ENCODE results near the gene MAPRE2. TPM values are rescaled to one million over a fixed set of nuclear protein-coding genes. Genes with fewer than 3 reads are reported as not detected.

The MAPRE2 gene
- total RNA-seq, 1 experiment from 2014 or later: 32.0 TPM

DNA sequence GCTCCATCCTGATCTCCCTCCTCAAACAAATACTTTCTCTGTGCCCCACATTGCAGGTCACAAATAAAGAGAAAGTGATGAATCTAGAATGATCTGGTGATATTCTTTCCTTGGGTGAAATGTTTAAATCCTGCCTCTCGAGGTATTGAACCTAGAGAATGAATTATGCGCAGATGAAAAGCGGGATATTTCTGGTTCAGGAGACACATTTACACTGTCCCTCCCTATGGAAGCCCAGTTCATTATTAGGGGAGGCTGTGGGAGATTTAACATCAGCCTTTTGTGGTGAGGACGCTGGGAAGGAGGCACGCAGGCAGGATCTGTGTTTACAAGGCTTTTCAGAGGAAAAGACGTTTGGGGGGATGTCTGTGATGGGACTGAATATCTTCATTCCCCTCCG, 20.6 kb downstream of the MAPRE2 start:
- no peak for DNase-seq (ENCODE audit: low read depth)

- no peak for DNase-seq (ENCODE audit: low read depth)
These were observed 21.2 kb downstream of the MAPRE2 start for GRCh38 chr18:35062408-35062807.

DNA sequence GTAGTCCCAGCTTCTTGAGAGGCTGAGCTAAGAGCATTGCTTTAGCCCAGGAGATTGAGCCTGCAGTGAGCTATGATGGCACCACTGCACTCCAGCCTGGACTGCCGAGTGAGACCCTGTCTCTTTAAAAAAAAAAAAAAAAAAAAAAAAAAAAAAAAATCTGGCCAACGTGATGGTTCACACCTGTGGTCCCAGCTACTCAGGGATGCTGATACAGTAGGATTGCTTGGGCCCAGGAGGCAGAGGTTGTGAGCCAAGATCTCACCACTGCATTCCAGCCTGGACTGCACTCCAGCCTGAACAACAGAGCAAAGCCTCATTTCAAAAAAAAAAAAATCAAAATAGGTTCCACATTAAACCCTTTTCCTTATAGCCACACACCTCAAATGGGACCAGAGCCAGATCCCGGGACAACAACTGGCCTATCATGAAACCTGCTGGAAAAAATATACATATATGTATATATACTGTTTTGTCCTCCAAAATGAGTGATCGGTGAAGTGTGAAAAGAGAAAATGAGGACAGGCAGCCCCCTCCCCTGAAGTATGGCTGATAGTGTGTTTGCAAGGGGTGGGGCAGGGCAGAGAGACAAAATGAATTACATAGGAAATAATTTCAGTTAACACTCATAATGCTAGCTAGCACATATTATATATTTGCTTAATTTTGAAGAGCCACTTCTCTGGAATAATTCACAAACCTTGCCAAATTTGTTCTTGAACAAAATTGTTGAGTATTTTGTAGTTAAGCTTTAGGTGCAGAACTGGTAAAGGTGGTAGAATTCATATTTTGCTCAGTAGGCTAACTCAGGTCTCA, 22.9 kb downstream of the MAPRE2 start:
- no peak for DNase-seq (ENCODE audit: low read depth)

DNA sequence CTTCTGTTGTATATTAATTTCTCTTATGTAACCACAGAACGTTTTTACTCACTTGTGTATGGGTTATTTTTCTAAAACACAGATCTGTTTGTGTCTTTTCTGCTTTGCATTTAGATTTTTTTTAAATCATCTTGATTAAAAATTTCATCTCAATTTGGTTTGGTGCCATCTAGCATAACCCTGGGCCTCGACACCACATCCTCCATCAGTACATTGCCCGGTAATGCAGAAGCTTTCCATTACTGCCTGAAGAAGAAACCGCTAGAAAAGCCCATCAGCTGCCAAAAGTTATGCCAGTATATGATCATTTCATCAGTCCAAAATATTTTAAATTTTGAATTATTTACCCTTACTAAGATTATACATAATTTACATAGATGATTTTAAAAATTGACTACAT, 26.2 kb downstream of the MAPRE2 start:
- DNase-seq (ENCODE audit: low read depth): no peak

DNA sequence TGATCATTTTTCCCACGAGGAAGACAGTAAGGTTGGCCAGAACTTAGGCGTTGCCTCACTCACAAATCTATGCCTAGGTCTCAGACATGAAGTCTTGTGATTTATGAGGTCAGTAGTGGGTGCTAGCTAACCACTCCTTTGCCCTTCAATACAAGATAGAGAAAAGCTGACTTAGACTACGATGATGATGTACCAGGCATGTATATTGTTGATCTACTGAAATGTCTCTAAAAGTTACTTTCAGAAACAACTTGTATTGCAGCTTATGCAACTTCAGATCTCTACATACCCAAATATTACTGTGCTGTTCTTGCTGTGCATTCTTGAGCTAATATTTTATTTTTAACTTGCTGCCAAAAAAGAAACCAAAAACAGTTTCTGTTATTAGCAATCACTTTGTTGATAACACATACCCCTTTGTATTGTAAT, 30.6 kb downstream of the MAPRE2 start:
- DNase-seq (ENCODE audit: low read depth): no peak

- DNase-seq (ENCODE audit: low read depth): no peak
These were observed 31.4 kb downstream of the MAPRE2 start for GRCh38 chr18:35072616-35073015.

GRCh38 chr18:35073186-35074105, 32.2 kb downstream of the MAPRE2 start:
- no peak for DNase-seq (ENCODE audit: low read depth)

GRCh38 chr18:35074581-35074980, 33.4 kb downstream of the MAPRE2 start:
- DNase-seq (ENCODE audit: low read depth): no peak

DNA sequence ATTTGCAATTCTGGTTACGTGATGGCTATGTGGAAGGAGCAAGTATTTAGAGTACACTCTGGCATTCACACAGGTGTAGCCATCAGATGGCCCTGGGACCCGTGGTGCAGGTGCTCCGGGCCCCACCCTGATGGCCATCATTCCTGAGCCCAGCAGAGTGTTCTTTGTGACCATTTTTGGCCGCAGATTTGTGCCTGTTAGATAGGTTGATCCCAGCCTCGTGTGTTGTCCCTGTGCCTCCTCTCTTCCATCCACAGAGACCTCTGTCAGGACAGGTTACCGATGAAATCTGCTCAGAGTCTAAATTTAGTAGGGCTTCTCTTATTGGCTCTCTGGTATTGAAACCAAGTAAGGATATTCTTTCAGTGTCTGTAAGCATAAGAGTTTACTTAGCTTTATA, 33.9 kb downstream of the MAPRE2 start:
- no peak for DNase-seq (ENCODE audit: low read depth)

DNA sequence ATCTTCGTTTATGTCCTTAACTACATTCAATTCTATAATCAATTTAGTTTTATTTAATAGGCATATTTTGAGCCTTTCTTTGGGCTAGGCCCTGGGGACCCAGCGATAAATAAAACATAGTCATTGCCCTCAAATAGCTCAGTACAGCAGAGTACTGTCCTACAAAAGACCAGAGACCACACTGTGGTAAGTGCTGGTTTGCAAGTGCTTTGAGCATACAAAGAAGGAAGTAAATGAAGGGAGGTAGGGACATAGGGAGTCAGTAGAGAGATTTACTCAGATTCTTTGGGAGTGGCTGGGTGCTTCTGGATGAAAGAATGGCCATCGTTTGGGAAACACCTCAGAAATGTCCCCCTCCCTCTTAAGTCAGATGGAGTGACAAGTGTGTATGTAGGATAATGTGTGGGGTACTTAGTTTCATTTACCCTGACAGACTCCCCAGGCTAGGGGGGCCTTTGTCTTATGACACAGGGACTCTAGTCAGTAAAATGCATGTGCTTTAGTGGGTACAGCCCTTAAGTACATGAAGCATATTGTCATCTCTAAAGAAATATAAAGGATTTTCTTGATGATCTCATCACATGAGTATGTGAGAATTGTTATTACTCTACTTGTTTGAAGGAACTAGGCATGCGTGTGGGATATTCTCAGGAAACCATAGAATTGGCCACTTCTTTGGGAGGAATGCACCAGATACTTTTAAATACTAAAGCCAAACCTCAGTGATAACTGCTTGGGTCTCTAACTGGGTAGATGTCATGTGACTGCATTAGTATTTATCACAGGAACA, 35.1 kb downstream of the MAPRE2 start:
- DNase-seq (ENCODE audit: low read depth): peak; percentile 66

DNA sequence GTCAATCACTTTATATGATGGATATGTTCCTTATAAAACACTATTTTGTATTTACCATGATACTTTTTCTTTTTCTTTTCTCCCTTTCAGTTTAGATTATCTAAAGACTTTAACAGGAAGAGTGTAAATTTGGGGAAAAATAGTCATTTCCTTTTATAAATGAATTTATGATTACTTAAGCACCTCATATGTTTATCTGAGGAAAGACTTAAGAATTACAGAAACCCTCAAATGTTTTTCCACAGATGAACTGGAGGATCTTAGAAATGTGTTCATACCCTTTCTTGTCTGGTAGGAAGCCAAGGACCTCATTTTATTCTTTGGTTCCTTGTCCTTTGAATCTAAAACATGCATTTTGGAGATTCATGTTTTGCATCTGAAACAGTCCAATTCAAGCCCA, 36.7 kb downstream of the MAPRE2 start:
- DNase-seq (ENCODE audit: low read depth): no peak

DNA sequence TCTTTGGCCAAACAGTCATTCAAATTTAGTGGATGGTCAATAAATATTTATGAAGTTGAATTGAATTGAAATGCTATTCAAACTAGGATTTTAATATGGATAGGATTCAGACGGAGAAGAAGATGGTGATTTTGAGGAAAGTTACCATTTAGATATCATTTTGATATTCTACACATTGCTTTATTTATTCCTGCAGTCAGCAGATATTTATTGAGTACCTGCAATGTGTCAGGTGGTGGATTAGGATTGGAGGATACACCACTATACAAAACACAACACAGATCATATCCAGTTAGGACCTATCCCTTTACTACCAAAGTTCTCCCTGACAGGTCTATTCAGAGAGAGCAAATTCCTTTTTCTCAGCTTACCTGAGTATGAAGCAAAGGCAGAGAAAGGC, 38.8 kb downstream of the MAPRE2 start:
- no peak for DNase-seq (ENCODE audit: low read depth)

GRCh38 chr18:35083174-35083712, 42.0 kb downstream of the MAPRE2 start:
- no peak for DNase-seq (ENCODE audit: low read depth)

DNA sequence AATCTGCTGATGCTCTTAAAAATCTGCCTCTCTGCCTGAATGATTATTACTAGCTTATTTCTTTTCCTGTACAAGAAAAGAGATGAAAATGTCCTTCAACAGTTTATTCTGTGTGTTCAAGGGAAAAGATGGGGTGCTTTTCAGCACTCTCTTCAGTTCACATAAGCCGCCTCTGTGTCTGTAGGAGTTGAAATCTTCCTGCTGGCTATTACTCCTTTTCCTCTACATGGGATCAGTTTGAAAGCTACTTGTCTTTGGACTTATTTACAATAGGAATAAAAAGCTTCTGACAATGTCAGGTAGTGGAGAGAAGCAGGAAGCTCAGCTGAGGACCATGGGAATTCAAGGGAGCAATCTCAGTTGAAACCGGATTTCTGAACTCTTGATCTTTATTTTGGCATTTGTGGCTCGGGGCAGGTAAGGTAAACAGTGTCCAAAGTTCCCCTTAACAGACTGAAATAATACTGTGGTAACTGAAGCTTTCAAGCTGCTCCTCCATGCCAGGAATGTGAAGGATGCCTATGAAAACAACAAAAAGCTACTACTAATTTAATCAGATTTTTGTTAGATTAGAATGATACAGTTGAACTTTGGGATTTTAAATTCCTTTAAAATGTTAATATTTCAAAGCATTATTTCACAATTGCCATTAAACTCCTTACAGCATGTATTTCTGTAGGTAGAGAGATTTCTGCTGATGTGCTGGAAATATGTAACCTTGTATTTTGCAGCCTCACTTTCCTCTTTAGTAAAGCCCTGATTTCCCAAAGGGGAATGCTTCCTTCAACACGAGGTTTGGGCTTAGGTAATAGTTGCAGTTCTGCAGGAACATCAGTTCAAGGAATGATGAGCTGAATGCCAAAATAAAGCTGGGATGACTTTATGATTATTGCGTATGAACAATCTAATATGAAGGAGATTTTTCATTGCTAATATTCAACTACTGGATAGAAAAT, 43.6 kb downstream of the MAPRE2 start:
- DNase-seq (ENCODE audit: low read depth): no peak

- no peak for DNase-seq (ENCODE audit: low read depth)
These were observed 44.5 kb downstream of the MAPRE2 start for GRCh38 chr18:35085450-35086380.

GRCh38 chr18:35086704-35087103, 45.5 kb downstream of the MAPRE2 start:
- no peak for DNase-seq (ENCODE audit: low read depth)

GRCh38 chr18:35087726-35088125, 46.5 kb downstream of the MAPRE2 start:
- no peak for DNase-seq (ENCODE audit: low read depth)

DNA sequence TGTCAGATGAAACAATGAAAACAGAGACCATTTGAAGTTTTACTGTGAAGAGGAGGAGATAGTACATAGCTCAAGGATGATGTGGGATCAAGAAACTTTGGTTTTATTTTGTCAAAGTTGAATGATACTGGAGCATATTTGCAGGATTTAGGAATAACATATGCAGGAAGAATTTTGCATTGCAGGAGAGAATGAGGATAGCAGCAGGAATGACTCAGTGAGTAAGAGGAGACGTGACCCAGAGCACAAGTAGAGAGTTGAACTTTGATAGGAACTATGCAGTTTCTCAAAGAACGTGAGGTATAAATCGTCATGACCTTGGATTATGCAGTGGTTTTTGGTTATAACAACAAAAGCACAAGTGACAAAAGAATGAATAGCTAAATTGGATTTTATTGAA, 47.7 kb downstream of the MAPRE2 start:
- peak; percentile 24 for DNase-seq (ENCODE audit: low read depth)

- peak; percentile 55 for DNase-seq (ENCODE audit: low read depth)
These were observed 48.2 kb downstream of the MAPRE2 start for GRCh38 chr18:35089382-35089781.
